GM06990 (cell line): Measurements from ENCODE around the gene MECP2.

ENCODE experiments used
- DNase-seq: peaks from one replicate; pipeline ENCODE4 v3.0.0-alpha.2; 2011; ENCODE audit not compliant: insufficient read length; ENCODE audit errors: extremely low read depth
- H3K27me3 ChIP-seq: replicated peaks from 2 replicates; pipeline ENCODE4 v1.6.0; 2011; ENCODE audit warnings: low read length; ENCODE audit not compliant: control insufficient read depth, insufficient read depth
- H3K36me3 ChIP-seq: 2 replicates; pipeline ENCODE4 v1.5.1; 2011; ENCODE audit warnings: low read length; ENCODE audit not compliant: control insufficient read depth, insufficient read depth
- H3K4me3 ChIP-seq: replicated peaks from 2 replicates; pipeline ENCODE4 v1.5.1; 2011; ENCODE audit warnings: low read depth, mild to moderate bottlenecking, control low read depth, low read length
- TF ChIP-seq, protein P1 (sequence below): IDR thresholded peaks from 2 replicates; pipeline ENCODE4 v1.5.1; 2011; ENCODE audit warnings: low read length, control low read depth, mild to moderate bottlenecking, inconsistent platforms; ENCODE audit not compliant: insufficient read depth, poor library complexity, severe bottlenecking

The MECP2 gene

DNA sequence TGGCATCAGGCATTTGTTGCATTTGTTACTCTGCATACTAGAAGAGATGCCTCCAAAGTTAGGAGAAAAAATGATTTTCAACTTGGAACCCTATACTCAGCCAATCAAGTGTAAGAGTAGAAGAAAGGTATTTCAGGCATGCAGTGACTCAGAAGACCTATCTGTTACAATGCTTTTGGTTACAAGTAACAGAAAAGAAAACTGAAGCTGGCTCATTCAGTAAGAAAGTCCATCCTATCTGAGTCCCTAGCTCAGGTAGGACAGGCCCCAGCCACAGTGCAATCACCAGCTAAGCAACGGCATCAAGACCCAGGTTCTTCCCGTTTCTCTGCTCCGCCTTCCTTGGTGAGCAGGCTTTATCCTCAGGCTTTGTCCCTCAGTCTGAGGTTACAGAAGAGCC lies 23.3 kb downstream of the MECP2 start:
- H3K27me3 ChIP-seq = no peaks in the 10 kb centered on the region
- TF ChIP-seq, protein P1, sequence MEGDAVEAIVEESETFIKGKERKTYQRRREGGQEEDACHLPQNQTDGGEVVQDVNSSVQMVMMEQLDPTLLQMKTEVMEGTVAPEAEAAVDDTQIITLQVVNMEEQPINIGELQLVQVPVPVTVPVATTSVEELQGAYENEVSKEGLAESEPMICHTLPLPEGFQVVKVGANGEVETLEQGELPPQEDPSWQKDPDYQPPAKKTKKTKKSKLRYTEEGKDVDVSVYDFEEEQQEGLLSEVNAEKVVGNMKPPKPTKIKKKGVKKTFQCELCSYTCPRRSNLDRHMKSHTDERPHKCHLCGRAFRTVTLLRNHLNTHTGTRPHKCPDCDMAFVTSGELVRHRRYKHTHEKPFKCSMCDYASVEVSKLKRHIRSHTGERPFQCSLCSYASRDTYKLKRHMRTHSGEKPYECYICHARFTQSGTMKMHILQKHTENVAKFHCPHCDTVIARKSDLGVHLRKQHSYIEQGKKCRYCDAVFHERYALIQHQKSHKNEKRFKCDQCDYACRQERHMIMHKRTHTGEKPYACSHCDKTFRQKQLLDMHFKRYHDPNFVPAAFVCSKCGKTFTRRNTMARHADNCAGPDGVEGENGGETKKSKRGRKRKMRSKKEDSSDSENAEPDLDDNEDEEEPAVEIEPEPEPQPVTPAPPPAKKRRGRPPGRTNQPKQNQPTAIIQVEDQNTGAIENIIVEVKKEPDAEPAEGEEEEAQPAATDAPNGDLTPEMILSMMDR = no peak
- H3K36me3 ChIP-seq = no peaks in the 10 kb centered on the region
- no peak for DNase-seq
- H3K4me3 ChIP-seq = no peak overlapping the region

DNA sequence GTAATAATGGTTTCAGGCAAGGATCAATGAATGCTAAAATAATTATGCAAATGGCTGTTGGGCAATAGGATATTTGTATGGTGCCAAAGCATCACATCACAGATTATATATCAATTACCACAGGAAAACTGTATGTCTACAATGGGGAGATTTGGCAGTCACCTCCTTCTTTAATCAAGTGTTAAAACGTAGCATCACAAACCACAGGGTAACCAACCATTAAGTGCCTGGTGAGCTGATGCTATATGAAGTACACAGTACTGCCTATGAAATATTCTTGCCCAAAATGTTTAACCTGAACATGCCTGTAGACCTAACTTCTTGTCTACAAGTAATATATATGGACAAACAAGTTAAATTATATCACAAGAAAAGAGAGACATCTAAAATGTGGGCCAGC lies 25.3 kb downstream of the MECP2 start:
- Histone ChIP-seq H3K4me3 (no peak overlapping the region), H3K36me3 (no peaks in the 10 kb centered on the region), H3K27me3 (no peaks in the 10 kb centered on the region)
- DNase-seq = no peak
- TF ChIP-seq, protein P1 = no peak

DNA sequence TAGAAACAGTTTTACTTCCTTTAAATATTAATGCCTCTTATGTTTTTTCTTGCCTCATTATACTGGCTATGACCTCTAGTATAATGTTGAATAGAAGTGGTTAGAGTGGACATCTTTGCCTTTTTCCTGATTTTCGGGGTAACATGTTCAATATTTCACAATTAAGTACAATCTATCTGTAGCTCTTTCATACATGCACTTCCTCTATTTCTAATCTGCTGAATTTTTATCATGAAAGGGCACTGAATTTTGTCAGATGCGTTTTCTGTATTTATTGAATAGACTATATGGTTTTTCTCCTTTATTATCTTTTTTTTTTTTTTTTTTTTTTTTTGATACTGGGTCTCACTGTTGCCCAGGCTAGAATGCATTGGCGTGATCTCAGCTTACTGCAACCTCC lies 29.0 kb downstream of the MECP2 start:
- TF ChIP-seq, protein P1 = no peak
- no peak for DNase-seq
- no peaks in the 10 kb centered on the region for H3K36me3 ChIP-seq
- H3K4me3 ChIP-seq = no peak overlapping the region
- no peaks in the 10 kb centered on the region for H3K27me3 ChIP-seq

DNA sequence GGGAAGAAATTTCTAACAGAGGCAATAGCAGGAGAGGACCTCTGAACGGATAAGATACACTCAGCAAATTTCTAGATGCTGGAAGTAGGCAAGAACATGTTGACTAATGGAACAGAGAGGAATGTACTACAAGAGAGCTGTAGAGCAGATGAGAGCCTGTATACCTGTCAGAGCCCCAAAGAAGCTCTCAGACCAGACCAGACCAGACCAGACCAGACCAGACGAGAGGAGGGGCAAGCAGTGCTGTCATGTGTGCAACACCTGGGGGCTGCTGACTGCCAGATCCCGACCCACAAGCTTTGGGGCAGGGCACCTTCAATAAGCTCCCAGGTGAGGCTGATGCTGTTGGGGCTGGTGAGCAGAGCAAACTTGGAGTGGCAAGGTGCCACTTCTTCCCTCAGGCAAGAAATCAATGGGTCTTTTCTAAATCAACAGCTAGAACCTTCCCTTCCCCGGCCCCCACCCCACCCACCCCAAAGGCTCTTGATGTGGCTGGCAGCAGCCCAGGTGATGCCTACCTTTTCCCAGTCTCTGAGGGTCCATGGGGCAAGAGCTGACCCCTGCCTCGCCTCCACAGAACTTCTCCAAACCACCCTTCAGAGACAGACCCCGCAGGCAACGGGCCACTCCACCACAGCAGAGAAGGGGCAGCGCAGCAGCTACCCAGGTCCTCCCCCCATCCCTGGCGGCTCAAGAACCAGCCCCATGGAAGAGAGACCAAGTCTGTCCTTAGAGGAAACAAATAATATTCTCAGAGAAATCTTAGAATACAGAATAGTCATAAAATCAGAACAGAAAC lies 32.7 kb downstream of the MECP2 start:
- Histone ChIP-seq H3K4me3 (no peak overlapping the region), H3K36me3 (no peaks in the 10 kb centered on the region; the same call in 1 of the 2 replicates), H3K27me3 (no peaks in the 10 kb centered on the region)
- TF ChIP-seq, protein P1 = no peak
- no peak for DNase-seq

DNA sequence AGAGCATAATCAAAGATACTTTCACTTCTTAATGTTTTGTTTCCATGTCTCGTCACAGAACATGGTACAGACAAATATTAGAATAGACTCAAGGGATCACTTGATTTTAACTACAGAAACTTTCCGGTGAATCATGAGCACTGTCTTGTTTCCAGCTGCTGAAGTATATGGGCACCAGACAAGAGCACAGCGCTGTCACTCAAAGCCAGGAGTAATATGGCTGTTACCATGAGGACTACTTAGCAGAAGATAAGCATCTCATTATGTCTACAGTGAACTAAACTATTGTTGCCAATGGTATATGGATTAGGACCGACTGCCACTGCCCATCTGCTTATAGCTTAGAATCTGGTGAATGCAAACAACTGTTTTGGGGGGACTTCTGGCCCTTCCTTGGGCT lies 34.3 kb downstream of the MECP2 start:
- Histone ChIP-seq H3K27me3 (no peaks in the 10 kb centered on the region), H3K36me3 (no peaks in the 10 kb centered on the region; the same call in 1 of the 2 replicates), H3K4me3 (no peak overlapping the region)
- TF ChIP-seq, protein P1 = no peak
- no peak for DNase-seq
